Measurements from ENCODE around the gene LCORL. TPM values are rescaled to one million over a fixed set of nuclear protein-coding genes. Genes with fewer than 3 reads are reported as not detected.
"Not testable (repeated sequence)": the region's sequence is repeated elsewhere in the genome, so short reads cannot be mapped to it uniquely, and the experiment has no call there.

The LCORL gene
- 27.6 and 29.8 TPM in 2 replicates for total RNA-seq (2014; rRNA removed)
- 2.9 TPM for polyA plus RNA-seq (2012)

DNA sequence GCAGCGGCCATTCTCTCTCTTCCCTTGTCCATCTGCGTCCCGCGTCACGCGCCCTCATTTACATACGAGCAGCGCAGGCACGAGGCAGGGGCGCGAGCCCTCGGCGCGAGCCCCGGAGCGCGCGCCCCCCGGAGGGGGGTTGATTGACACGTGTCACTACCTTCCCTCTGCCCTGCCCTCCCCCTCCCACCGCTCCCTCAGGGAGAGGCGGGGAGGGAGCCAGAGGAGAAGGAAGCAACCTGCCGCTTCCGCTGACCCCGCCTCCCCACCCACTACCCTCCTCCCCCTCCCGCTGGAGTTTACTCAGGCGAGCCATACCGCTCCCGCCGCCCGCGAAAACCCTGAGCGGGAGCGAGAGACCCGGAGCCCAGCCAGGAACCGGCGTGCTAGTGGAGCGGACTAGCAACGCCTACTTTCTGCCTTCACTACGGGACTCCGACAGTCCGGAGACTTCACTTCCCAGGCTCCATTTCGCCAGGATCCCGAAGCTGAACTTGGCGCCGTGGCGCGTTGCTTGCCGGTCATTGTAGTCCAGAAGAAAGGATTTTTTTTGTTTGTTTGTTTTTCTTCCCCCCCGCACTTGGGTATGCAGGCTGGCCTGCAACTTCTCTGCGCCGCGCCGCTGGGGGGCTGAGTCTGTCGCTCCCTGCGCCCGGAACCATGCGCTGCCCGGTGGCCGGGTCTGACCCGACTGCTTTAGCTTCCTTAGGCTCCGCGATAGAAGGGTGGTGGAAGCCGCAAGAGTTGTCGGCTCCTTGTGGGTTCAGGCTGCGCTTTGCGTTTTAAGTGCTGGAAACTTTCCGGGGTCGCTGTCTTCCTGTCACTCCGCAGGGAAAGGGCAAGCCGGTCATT is at the start of gene LCORL:
LCORL (minus strand) TSS at position 36 of the 852 bp plus-strand sequence; CDS start at position 32, 4 bp downstream.
- peak; percentile 96 for DNase-seq (ENCODE audit: low read depth)

- DNase-seq (ENCODE audit: low read depth): no peak
These were observed 48.3 kb upstream of the LCORL start for GRCh38 chr4:18069810-18070209.

DNA sequence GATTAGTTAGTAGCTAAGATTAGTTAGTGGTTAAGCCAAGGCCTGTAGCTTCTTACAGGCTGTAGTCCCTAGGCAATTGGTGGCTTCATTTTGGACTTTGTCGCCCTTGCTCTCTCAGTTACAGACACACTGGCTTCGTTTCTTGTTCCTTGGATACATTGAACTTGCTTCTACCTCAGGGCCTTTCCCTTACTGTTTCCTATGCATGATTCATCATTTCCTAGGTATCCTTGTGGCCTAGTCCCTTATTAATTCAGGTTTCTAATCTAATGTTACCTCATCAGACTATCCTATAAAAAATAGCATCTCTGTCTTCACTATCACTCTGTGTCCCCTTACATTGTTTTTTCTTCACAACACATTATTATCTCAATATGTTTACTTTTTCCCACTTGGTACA is 45.5 kb upstream of the LCORL start:
- no peak for DNase-seq (ENCODE audit: low read depth)

DNA sequence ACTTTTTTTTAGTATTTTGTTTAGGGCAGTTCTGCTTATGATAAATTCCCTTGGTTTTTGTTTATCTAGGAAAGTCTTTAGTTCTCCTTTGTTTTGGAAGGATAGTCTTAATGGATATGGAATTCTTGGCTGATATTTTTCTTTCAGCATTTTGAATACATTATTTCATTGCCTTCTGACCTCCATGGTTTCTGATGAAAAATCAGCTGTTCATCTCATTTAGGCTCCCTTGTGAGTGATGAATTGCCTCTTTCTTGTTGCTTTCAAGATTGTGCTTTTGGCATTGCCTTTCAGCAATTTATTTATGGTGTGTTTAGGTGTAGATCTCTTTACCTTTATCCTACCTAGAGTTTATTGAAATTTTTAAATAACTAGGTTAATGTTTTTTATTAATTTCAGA is 41.5 kb upstream of the LCORL start:
- DNase-seq (ENCODE audit: low read depth): no peak

GRCh38 chr4:18057821-18058533 is 36.4 kb upstream of the LCORL start:
- no peak for DNase-seq (ENCODE audit: low read depth)

- DNase-seq (ENCODE audit: low read depth): no peak
These were observed 34.5 kb upstream of the LCORL start for GRCh38 chr4:18056030-18056429.

GRCh38 chr4:18052158-18052557 is 30.6 kb upstream of the LCORL start:
- peak; percentile 12 for DNase-seq (ENCODE audit: low read depth)

GRCh38 chr4:18051281-18051680 is 29.7 kb upstream of the LCORL start:
- peak; percentile 40 for DNase-seq (ENCODE audit: low read depth)

DNA sequence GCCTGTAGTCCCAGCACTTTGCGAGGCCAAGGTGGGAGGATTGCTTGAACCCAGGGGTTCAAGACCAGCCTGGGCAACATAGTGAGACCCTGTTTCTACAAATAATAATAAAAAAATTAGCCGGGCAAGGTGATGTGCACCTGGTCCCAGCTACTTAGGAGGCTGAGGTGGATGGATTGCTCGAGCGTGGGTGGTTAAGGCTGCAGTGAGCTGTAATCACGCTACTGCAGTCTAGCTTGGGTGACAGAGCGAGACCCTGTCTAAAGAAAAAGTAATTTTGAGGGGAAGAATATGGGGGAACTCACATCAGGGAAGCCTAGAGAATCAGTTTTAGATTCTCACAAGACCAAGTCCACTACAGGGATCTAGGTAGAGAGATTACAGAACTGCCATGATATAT is 28.9 kb upstream of the LCORL start:
- no peak for DNase-seq (ENCODE audit: low read depth)

- no peak for DNase-seq (ENCODE audit: low read depth)
These were observed 27.9 kb upstream of the LCORL start for GRCh38 chr4:18049446-18049845.

GRCh38 chr4:18042754-18043153 is 21.2 kb upstream of the LCORL start:
- DNase-seq (ENCODE audit: low read depth): no peak

DNA sequence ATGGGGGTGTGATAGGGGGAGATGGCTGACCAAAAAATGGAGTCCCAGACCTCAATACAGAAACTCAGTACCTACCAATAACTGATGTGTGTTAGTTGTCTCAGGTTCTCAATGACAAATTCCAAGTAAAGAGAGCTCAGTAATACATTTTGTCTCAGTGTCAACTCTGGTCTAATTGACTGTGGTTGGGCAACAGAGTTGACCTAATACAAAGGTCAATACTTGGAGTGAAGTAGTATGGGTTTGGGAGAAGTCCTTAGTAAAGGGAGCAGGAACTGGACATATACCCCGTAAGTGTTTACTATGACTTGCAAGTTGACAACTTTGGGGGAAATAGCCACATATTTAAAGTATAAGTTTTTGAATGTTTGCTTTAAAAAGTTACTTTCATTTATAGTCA is 20.5 kb upstream of the LCORL start:
- no peak for DNase-seq (ENCODE audit: low read depth)

DNA sequence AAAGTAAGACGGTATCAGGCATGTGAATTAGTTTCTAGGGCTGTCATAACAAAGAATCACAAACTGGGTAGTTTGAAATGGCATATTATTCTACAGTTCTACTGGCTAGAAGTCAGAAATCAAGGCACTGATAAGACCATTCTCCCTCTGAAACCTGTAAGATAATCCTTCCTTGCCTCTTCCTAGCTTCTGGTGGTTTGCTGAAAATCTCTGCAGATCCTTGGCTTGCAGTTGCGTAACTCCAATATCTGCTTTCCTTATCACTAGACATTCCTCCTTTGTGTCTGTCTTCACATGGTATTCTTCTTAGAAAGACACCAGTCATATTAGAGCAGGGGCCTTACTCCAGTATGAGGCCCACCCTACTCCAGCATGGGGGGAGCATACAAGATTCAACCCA is 19.6 kb upstream of the LCORL start:
- DNase-seq (ENCODE audit: low read depth): no peak

DNA sequence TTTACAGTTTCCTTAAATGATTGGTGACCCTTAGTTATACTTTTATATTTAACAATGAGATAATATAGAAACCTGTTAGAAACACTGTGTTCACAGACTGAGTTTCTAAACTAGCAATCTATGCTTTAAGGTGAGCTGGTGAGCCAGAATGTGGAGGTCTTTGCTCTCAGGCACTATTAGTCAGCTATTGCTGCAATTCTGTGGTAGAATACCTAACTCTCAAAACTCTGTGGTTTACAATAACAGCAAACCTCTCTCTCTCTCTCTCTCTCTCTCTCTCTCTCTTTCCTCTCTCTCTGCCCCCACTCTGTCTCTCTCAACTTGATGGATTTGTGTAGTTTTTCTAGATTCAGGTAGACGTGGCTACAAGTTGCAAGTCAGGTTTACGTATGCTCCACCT is 17.6 kb upstream of the LCORL start:
- no peak for DNase-seq (ENCODE audit: low read depth)

DNA sequence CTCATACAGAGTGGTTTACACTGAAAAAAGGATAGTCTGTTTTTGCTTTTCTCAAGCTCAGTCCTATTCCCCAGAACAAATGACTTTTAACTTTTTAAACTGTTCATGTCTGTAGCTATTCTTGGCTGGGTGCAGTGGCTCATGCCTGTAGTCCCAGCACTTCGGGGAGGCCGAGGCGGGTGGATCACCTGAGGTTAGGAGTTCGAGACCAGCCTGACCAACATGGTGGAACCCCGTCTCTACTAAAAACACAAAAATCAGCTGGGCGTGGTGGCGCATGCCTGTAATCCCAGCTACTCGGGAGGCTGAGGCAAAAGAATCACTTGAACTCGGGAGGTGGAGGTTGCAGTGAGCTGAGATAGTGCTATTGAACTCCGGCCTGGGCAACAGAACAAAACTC is 14.8 kb upstream of the LCORL start:
- not testable (repeated sequence) for DNase-seq (ENCODE audit: low read depth)

DNA sequence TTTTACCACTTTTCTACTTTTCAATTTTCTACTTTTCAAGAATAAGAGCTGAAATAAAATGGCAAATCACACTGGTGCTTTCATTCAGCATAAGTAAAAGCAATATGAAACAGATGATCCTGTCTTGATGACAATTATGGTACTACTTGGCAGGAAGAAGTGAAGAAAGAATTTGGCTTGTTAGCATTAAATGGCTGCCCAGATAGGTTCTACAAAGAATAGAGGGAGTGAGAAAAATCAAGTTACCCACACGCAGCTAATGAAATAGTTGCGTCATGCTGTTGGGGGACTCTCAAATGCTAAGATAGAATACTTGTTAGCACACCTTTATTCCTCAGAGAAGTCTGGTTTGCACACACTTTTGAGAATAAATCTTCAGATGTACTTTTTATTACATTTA is 12.5 kb upstream of the LCORL start:
- DNase-seq (ENCODE audit: low read depth): no peak

- DNase-seq (ENCODE audit: low read depth): no peak
These were observed 11.8 kb upstream of the LCORL start for GRCh38 chr4:18033111-18034085.

DNA sequence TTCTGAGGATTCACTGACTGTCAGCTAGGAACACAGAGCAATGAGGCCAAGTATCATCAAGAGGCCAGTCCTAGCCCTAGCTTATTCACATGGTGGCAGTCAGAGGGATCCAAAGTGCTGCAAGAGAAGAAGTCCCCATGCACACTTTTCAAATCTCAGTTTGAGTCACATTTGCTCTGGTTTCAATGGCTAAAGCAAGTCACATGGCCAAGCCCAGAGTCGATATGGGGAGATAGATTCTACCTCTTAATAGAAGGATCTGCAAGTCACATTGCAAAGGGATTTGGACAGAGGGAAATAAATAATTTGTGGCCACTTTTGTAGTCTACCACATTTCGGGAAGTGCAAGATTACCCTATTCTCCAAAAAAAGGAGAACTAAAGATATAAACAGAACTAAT is 3.7 kb upstream of the LCORL start:
- no peak for DNase-seq (ENCODE audit: low read depth)

DNA sequence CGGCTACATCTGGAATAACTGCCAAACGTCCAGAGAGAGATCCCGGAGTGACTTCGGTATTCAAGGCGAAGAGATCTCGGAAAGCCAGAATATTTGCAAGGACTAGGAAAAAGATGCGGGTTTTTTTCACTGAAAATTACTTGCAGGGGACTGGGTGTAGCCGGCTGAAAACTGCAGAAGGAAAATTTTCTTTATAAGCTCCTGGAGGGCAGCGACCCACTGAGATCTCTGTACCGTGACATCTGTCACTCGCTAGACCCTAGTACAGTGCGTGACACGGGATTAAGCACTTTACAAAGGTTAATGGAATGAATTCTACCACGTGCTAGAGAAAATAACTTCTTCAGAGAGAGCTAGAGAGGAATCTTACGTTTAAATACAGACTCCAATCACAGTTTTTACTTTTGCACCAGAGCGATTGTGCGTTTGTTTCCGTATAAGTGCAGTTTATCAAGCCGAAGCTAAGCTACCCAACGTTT is 1.1 kb upstream of the LCORL start:
- DNase-seq (ENCODE audit: low read depth): no peak

GRCh38 chr4:18021470-18021719 is 160 bp downstream of the LCORL start:
- no peak for DNase-seq (ENCODE audit: low read depth)

GRCh38 chr4:18020671-18021469 is 685 bp downstream of the LCORL start:
- DNase-seq (ENCODE audit: low read depth): peak; percentile 90

Data from LHCN-M2 (cell line).